GM19397 (cell line): ENCODE results near the gene NT5C1A.

Experiments used
- ATAC-seq: cut with Tn5 transposase; IDR thresholded peaks from one replicate; pipeline ENCODE4 v1.9.1; 2021; ENCODE audit warnings: mild to moderate bottlenecking, moderate library complexity; ENCODE audit not compliant: unreplicated experiment

The NT5C1A gene

DNA sequence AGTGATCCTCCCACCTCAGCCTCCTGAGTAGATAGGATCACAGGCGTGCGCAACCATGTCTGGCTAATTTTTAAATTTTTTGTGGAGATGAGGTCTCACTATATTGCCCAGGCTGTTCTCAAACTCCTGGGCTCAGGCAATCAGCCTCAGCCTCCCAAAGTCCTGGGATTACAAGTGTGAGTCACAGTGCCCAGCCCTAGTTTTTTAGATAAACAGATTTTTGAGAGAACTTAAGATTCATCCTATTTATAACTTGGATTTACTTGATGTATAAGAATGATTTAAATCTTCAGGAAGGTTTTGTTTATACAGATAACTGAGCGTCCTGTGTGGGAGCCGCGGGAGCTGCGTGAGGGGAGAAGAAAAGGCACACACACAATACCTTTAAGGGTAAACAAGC, 58.7 kb downstream of the NT5C1A start:
- ATAC-seq: no peak

DNA sequence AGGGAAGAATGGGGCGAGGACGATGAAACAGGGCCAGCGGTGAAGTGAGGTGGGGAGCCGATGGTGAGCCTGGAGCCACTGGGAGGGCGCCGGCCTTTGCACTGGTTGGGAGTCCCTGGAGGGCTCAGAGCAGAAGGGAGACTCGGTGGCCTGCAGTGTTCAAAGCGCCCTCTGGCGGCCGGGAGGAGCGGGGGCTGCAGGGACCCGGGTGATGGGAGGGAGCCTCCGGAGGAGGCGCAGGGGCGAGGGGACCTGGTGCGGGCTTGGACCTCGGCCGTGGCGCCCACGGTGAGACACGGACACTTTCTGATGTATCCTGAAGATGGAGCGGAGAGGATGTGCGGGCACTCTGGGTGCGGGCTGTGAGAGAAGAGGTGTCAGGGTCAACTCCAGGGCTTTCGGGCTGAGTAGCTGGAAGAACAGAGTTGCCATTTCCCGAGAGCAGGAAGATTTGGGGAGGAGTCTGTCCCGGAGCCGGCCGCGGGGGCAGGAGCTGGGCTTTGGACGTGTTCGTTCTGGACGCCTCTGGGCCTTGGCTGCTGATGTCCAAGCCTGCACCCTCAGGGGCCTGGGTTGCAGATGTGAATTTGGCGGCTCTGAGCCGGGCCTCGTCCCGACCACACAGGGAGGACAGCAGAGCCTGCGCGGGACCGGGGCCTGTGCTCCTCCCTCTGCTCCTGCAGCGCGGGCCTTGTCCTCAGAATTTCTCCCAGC, 62.1 kb downstream of the NT5C1A start:
- no peak for ATAC-seq
